Gastroesophageal sphincter (tissue), 4 donors: Measurements from ENCODE around the gene LGALS7. TPM values are rescaled to one million over a fixed set of nuclear protein-coding genes. Genes with fewer than 3 reads are reported as not detected.

Source experiments
- ATAC-seq: fragments of 150-250 bp; one replicate; pipeline ENCODE4 v1.9.1; 2016; ENCODE audit warnings: mild to moderate bottlenecking, moderate library complexity
- H3K27ac ChIP-seq, 4 donors: fragments of 200-600 bp; sonication (generic) in 3 of 4; 1 replicate in 3 of 4; 2 replicates in 1 of 4; pipeline ENCODE4 v1.5.1; 2016 to 2019
- H3K27me3 ChIP-seq: fragments of 200-600 bp; sonication (generic); one replicate; pipeline ENCODE4 v1.5.1; 2019
- H3K36me3 ChIP-seq, 2 donors: fragments of 200-600 bp; sonication (generic); one replicate each; pipeline ENCODE4 v1.5.1; 2019; ENCODE audit warnings: control low read depth in 1 of 2
- H3K4me1 ChIP-seq, 3 donors: fragments of 200-600 bp; sonication (generic); 1 replicate in 2 of 3; 2 replicates in 1 of 3; pipeline ENCODE4 v1.5.1; 2016 to 2019; ENCODE audit warnings: control low read depth in 2 of 3
- H3K4me3 ChIP-seq, 2 donors: fragments of 200-600 bp; sonication (generic); one replicate each; pipeline ENCODE4 v1.5.1; 2019; ENCODE audit warnings: mild to moderate bottlenecking in 1 of 2, moderate library complexity in 1 of 2
- H3K9me3 ChIP-seq, 3 donors: fragments of 200-600 bp; sonication (generic); one replicate each; pipeline ENCODE4 v1.5.1; 2017 to 2019; ENCODE audit warnings: control low read depth in 2 of 3
- CTCF ChIP-seq, 4 experiments: fragments of 200-600 bp in 2 of 4; fragments of 450-650 bp in 2 of 4; sonication (generic) in 1 of 4; IDR thresholded peaks; one replicate each; pipeline ENCODE4 v1.5.1; 2017 to 2019; ENCODE audit warnings: antibody characterized with exemption in 4 of 4, mild to moderate bottlenecking in 2 of 4, moderate library complexity in 2 of 4
- EP300 ChIP-seq: sonication (generic); formaldehyde crosslinking; IDR thresholded peaks from one replicate; pipeline ENCODE4 v1.6.1; 2017; ENCODE audit warnings: antibody characterized with exemption, mild to moderate bottlenecking
- POLR2A ChIP-seq, 2 donors: fragments of 450-650 bp; IDR thresholded peaks; one replicate each; pipeline ENCODE4 v1.6.1; 2017; ENCODE audit warnings: antibody characterized with exemption in 2 of 2, mild to moderate bottlenecking in 2 of 2, moderate library complexity in 1 of 2
- POLR2AphosphoS5 ChIP-seq: sonication (generic); formaldehyde crosslinking; IDR thresholded peaks from one replicate; pipeline ENCODE4 v1.6.1; 2017; ENCODE audit warnings: antibody characterized with exemption
- WGBS, 2 donors: methylation state at CpG; one replicate each; pipeline ENCODE4 v1.1.5; 2018; ENCODE audit warnings: low coverage in 1 of 2; 5-methylcytosine and 5-hydroxymethylcytosine counted together
- total RNA-seq, 4 donors: library from RNA; depleted of rRNA; stranded (reverse); fragments of >200 nt; gene quantifications; one replicate each; pipeline ENCODE4 v1.1.0, GENCODE V29; 2016

The LGALS7 gene
- total RNA-seq, 4 donors from 2014 or later: 25.8 TPM; not detected in 3

GRCh38 chr19:38727306-38727867 lies 45.9 kb downstream of the LGALS7 start:
- no peak for ATAC-seq
- Histone ChIP-seq H3K9me3 (no peaks in the 10 kb centered on the region), H3K27ac (peak overlapping the region in 3 of 4 donors; percentile 55 to 75 (median 64)), H3K4me1 (peaks cover 0 to 56% (median 3%) of the 10 kb centered on the region in 3 donors), H3K27me3 (no peaks in the 10 kb centered on the region), H3K4me3 (no peak overlapping the region), H3K36me3 (peaks cover 0 to 94% of the 10 kb centered on the region in 2 donors)
- WGBS, 2 donors: 74 to 77% methylated on average over 4 to 7 of the region's 17 CpGs
- TF ChIP-seq POLR2A (IDR thresholded peaks at IDR 0.05) (no peak), POLR2AphosphoS5 (no peak), CTCF (IDR thresholded peaks at IDR 0.05) (no peak), EP300 (no peak)

- peaks cover 0 to 96% of the 10 kb centered on the region in 2 donors for H3K36me3 ChIP-seq
- H3K27me3 ChIP-seq: no peaks in the 10 kb centered on the region
- H3K4me3 ChIP-seq: no peak overlapping the region
- H3K9me3 ChIP-seq: no peaks in the 10 kb centered on the region
- H3K4me1 ChIP-seq: peaks cover 0 to 58% (median 3%) of the 10 kb centered on the region in 3 donors
- H3K27ac ChIP-seq: peak overlapping the region in 3 of 4 donors; percentile 17 to 75 (median 55)
- TF ChIP-seq POLR2AphosphoS5: no peak
- 66% methylated on average over 11 of the region's 30 CpGs; no CpG with 5 or more reads in 1 of the 2 donors for WGBS, 2 donors
- ATAC-seq: no peak
Observed at GRCh38 chr19:38726761-38727301, 46.5 kb downstream of the LGALS7 start.

DNA sequence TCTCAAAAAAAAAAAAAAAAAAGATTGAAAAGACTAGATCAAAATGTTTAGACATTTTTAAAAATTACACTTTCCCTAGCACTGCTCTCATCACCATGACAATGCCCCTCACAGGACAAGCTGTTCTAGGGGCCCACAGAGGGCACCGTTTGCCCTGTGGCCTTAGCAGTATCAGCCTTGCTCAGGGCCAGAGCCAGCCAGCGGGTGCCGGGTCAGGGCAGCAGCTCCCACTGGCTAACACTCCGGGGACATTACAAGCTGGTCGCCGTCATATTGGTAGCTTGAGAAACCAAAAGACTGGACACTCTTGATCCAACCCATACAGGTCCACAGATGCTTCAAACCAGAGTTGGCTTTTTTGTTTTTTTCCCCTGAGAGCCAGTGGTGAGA lies 47.0 kb downstream of the LGALS7 start:
- no peaks in the 10 kb centered on the region for H3K27me3 ChIP-seq
- 63% methylated on average over 6 of the region's 6 CpGs; no CpG with 5 or more reads in 1 of the 2 donors for WGBS, 2 donors
- no peaks in the 10 kb centered on the region for H3K9me3 ChIP-seq
- H3K36me3 ChIP-seq: peaks cover 0 to 96% of the 10 kb centered on the region in 2 donors
- no peak for ATAC-seq
- peak overlapping the region in 3 of 4 donors; percentile 17 to 75 (median 55) for H3K27ac ChIP-seq
- H3K4me3 ChIP-seq: no peak overlapping the region
- peaks cover 0 to 61% (median 6%) of the 10 kb centered on the region in 3 donors for H3K4me1 ChIP-seq
- no peak for TF ChIP-seq CTCF (IDR thresholded peaks at IDR 0.05)
- no peak for TF ChIP-seq EP300
- TF ChIP-seq POLR2AphosphoS5: no peak
- no peak for TF ChIP-seq POLR2A (IDR thresholded peaks at IDR 0.05)

GRCh38 chr19:38725469-38726283 lies 47.6 kb downstream of the LGALS7 start:
- peak overlapping the region in 3 of 4 donors; percentile 24 to 75 (median 55) for H3K27ac ChIP-seq
- peaks cover 0 to 96% of the 10 kb centered on the region in 2 donors for H3K36me3 ChIP-seq
- H3K27me3 ChIP-seq: no peaks in the 10 kb centered on the region
- peaks cover 0 to 64% (median 6%) of the 10 kb centered on the region in 3 donors for H3K4me1 ChIP-seq
- ATAC-seq: no peak
- no peak overlapping the region for H3K4me3 ChIP-seq
- TF ChIP-seq EP300: no peak
- TF ChIP-seq POLR2A (IDR thresholded peaks at IDR 0.05): no peak
- TF ChIP-seq POLR2AphosphoS5: no peak
- TF ChIP-seq CTCF (IDR thresholded peaks at IDR 0.05): no peak
- H3K9me3 ChIP-seq: no peaks in the 10 kb centered on the region
- WGBS, 2 donors: 75 to 93% methylated on average over 2 to 8 of the region's 21 CpGs

DNA sequence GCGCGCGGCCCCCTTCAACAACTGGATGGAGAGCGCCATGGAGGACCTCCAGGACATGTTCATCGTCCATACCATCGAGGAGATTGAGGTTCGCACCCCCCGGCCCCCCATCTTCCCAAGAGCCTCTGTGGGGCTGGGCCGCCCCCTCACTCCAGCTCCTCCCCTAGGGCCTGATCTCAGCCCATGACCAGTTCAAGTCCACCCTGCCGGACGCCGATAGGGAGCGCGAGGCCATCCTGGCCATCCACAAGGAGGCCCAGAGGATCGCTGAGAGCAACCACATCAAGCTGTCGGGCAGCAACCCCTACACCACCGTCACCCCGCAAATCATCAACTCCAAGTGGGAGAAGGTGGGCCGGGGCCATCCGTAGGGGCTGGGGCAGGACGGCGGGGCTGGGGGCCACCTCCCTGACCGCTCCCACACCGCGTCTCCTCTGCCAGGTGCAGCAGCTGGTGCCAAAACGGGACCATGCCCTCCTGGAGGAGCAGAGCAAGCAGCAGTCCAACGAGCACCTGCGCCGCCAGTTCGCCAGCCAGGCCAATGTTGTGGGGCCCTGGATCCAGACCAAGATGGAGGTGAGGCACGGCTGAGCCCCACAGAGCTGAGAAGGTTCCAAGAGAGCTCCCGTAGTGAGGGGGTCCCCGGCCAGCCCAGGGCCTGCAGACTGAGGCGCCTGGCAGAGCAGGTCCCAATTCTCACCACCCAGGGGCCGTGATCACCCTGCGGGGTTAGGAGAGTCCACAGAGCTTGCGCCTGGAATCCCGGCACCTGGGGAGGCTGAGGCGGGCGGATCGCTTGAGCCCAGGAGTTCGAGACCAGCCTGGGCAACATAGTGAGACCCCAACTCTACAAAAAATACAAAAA lies 49.1 kb downstream of the LGALS7 start:
- Histone ChIP-seq H3K4me1 (peaks cover 0 to 72% (median 3%) of the 10 kb centered on the region in 3 donors), H3K4me3 (no peak overlapping the region), H3K27ac (peak overlapping the region in 2 of 4 donors; percentile 74 to 97), H3K36me3 (peaks cover 0 to 100% of the 10 kb centered on the region in 2 donors), H3K27me3 (no peaks in the 10 kb centered on the region), H3K9me3 (no peaks in the 10 kb centered on the region)
- no CpG with 5 or more reads among the region's 42 CpGs for WGBS, 2 donors
- no peak for TF ChIP-seq EP300
- no peak for TF ChIP-seq CTCF (IDR thresholded peaks at IDR 0.05)
- no peak for TF ChIP-seq POLR2A (IDR thresholded peaks at IDR 0.05)
- no peak for TF ChIP-seq POLR2AphosphoS5
- no peak for ATAC-seq
